NCI-H2227 (cell line): ENCODE data around the gene SKIL.

Experiments
- DNase-seq: peaks from one replicate; lab custom pipeline; 2025; ENCODE audit not compliant: unreplicated experiment; lab: John Stamatoyannopoulos, UW

The SKIL gene

GRCh38 chr3:170391108-170391507 lies 33.6 kb downstream of the SKIL start:
- DNase-seq: no peak

GRCh38 chr3:170397685-170398084 lies 40.2 kb downstream of the SKIL start:
- DNase-seq: no peak

- no peak for DNase-seq
Measured at GRCh38 chr3:170405101-170405500, 47.6 kb downstream of the SKIL start.

DNA sequence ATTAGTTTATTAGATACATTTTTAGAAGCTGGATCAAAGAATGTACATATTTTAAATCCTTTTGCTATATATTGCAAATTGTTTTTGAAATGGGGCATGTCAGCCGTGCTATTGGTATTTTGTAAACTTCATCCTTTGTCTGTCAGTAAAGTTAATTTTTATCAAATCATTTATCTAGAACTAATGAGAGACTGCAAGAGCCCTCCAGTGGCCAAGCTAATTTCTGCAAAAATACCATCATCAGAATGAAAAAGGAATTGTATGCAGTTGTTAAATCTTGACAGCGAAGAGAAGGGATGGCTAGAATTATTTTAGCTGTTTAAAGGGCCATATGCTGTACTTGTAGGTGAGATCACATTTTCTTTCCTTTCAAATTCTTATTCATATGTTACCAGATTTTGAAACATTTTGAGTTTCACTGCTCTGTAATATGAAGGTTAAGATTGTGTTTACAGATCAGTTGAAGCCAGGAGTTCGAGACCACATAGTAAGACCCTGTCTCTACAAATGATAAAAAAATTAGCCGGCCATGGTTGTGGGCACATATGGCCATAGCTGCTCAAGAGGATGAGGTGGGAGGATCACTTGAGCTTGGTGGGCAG lies 53.0 kb downstream of the SKIL start:
- DNase-seq: peak; percentile 19

DNA sequence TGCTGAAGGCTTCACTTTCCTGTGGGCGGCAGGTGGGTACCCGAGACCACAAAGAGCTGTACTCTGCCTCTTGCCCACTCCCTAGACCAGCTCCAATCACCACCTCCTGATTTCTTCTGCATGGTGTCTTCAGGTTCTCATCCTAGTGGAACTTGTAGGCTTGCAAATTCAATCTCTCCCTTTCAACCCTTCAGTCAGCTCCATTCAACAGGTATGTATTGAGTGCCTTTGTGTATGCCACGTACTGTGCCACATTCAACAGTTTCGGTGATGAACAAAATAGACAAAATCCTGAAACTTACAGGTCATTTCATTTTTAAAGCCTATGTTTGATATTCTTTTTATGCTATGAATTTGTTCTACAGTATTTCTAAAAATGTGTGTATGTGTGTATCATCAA lies 55.8 kb downstream of the SKIL start:
- no peak for DNase-seq

- peak; percentile 74 for DNase-seq
Measured at GRCh38 chr3:170414202-170414663, 56.7 kb downstream of the SKIL start.

- peak; percentile 12 for DNase-seq
Measured at GRCh38 chr3:170417090-170417489, 59.6 kb downstream of the SKIL start.

DNA sequence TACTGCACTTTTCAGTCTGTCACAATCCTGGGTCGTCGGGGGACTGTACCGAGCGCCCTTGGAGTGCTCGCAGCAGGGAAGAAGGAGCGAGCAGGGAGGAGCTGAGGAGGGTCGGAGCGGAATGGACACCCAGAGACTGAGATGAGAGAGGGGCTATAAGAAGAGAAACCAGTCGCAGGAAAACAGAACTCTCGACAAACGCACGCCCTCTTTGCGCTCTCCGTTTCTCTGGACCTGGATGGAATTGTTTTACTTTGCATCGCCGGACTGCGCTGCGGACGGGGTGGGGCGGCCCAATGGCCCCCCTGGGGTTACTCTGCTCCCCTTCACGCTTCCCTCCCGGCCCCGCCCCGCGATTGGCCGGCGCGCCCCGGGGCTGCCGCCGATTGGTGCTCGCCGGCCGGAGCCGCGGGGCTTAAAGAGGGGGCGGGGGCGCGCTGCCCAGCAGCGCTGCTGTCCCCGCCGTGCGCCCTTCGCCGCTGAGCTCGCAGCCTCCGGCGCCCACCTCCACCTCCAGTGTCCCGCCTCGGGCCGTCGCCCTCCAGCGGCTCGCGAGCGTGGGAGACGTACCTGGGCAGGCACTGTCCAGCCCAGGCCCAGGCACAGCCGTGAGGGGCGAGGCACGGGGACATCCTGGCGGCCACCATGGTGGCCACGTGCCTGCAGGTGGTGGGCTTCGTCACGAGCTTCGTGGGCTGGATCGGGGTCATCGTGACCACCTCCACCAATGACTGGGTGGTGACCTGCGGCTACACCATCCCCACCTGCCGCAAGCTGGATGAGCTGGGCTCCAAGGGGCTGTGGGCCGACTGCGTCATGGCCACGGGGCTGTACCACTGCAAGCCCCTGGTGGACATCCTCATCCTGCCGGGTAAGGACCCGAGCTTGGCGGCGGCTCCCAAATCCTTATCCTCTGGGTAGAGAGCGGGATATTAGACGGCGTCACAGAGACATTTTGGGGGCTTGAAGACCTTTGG lies 61.2 kb downstream of the SKIL start, which contains the start of gene CLDN11:
CLDN11 (plus strand) TSS at position 447 of the 977 bp plus-strand sequence; CDS start at position 646, 199 bp downstream.
- DNase-seq: peak; percentile 85

- no peak for DNase-seq
Measured at GRCh38 chr3:170419557-170420087, 62.1 kb downstream of the SKIL start.

GRCh38 chr3:170420307-170420821 lies 62.8 kb downstream of the SKIL start:
- DNase-seq: no peak

DNA sequence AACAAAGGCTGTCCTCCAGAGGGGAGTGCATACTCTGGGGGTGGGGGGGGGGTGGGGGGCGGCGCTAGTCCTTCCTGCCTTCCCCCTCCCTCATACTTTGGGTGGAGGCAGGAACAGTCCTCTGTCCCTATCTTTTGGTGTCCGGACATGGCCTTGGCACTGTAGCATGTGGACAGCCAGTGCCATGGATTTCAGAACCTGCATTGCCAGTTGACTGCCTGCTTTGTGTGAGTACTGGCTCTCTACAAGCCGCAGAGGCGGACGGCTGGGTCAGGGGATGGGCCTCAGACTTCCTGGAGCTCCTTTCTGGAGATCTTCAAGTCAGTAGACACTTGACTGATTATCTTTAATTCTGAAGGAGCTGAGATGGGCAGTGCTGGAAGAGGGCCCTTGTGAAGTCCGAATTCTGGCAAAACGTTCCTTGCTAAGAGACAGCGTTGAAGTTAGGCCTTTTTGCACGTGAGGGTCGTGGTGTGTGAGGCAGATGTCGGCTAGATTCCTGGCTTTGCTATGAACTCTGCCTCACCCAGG lies 63.7 kb downstream of the SKIL start:
- DNase-seq: no peak

DNA sequence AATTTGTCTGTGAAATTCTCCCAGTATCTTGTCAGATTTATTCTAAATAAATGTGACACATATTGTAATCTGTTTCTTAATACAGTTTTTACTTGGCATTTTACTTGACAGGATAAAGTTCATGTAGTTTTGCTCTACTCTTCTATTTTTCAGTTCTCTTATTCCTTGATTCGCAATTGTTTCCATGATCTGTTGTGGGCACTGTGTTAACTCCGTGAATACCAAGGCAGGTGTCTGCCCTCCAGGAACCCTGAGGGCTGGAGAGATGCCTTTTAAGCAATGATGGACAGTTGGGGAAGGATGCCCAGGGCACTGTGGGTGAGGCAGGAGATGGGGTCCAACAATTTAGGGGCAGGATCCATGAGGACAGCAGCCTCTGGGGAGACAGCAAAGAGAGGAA lies 64.2 kb downstream of the SKIL start:
- DNase-seq: no peak

DNA sequence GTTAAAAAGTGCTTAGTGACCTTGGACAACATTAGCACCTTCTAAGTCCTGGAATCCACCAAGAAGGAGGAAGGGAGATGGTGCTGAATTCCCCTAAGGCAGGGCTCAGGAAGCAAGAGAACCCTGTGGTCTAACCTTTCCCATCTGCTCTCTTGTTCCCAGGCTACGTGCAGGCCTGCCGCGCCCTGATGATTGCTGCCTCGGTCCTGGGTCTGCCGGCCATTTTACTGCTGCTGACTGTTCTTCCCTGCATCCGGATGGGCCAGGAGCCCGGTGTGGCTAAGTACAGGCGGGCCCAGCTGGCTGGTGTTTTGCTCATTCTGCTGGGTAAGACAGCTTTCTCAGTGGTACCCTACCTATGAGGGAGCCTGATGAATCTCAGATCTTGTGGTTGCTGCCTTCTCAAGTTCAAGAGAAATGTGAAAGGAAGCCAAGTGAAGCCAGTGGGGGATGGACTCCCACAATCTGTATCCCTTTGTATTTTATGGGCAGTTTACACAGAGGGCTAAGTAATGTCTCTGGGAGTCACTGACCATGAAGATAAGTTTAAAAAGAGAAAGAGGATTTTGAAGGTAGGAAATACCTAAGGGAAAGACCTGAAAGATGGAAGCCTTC lies 65.6 kb downstream of the SKIL start:
- DNase-seq: no peak

- DNase-seq: no peak
Measured at GRCh38 chr3:170424879-170425278, 67.4 kb downstream of the SKIL start.

GRCh38 chr3:170425491-170426239 lies 68.2 kb downstream of the SKIL start:
- peak; percentile 16 for DNase-seq

DNA sequence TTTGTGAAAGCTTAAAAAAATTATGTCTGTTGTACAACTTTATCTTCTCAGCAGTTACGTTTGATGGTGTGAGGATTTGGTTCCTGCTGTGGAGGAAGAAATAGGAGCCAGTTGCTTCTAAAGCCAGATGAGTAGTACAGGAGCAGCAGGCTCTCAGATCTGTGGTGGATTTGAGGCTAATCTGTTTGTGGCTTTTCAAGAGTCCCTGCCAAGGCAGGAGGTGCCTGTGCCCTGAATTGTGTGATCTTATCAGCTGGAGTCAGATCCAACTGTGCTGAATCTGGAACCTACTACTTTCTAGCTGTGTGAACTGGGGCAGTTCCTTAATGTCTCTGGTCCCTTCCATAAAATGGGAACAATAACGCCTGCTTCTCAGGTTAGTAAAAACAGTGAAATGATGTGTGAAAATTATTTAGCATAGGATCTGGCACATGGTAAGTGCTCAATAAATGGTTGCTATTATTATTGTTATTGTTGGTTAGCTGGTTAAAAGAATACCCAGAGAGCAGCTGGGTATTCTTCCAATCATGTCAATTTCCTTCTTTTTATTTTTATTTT lies 68.8 kb downstream of the SKIL start:
- no peak for DNase-seq

DNA sequence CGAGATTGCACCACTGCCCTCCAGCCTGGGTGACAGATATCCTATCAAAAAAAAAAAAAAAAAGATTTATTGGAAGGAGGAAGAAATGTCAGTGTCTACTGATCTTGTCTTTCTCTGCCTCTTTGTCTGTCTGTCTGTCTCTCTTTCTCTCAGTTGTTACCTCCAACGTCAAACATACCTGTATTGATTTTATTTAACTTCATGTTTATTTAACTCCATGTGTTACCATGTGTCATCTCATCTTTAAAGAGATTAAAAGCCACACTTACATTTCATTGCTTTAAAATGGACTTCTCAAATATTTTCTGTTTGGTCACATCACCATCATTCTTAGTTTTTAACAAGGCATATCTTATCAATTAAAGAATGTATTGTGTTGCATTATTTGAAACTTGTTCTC lies 70.6 kb downstream of the SKIL start:
- DNase-seq: no peak

DNA sequence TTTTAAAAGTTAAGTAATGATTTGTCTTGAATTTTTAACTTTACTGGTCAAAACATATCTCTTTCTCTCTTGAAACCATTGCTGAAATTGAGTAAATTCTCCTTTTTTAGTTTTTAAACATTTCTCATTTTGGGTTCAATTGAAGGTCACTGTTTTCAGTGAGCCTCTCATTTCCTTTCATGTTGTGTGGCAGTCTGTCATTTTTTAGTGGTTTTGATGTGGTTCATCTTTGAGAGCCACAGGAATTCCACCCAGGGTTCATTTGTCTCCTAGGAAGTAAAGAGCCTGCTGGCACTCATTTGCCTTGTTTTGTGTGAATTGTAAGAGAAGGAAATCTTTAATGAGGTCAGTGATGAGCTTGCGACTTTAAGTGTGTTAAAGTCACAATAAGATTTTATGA lies 71.5 kb downstream of the SKIL start:
- DNase-seq: no peak

DNA sequence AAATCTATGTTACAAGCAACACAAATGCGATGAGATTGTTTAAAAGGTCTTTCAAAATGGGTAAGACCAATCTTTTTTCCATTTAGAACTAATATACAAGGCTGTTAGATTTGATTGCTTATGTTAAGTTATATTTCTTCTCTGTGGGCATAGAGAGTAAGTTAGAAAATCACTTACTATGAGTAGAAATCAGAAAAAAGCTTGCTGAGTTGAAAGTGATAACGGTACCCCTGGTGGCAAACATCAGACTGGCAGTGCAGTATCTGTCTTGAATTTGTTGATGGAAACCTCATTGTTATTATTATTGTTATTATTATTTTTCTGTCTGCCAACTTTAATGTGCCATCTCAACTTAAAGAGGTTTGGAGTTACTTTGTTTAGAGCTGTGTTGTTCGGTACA lies 73.5 kb downstream of the SKIL start:
- no peak for DNase-seq

DNA sequence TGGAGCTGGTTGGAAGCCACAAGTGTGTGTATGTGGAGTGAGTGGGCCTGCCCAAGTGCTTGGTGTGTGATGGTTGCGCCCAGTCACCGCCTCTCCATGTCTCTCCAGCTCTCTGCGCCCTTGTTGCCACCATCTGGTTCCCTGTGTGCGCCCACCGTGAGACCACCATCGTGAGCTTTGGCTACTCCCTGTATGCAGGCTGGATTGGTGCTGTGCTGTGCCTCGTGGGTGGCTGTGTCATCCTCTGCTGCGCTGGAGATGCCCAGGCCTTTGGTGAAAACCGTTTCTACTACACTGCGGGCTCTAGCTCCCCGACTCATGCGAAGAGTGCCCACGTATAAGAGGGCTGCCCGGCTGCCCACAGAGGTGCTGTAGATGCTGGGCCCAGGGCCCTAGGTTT lies 74.9 kb downstream of the SKIL start:
- no peak for DNase-seq
